Endothelial cell of umbilical vein (primary cell): ENCODE data around the gene C5. TPM values are rescaled to one million over a fixed set of nuclear protein-coding genes. Genes with fewer than 3 reads are reported as not detected.

ENCODE experiments used
- BruUV-seq: library from RNA; stranded (reverse); fragments of 400-500 nt; replicated peaks from 2 replicates; lab custom pipeline; 2021; lab: Mats Ljungman, UMichigan
- CTCF ChIA-PET: fragments of 300-600, 350-600 bp; sonication (Branson Sonifier 250); formaldehyde crosslinking; loops from one replicate; lab custom pipeline; 2021; ENCODE audit warnings: antibody characterized with exemption, inconsistent platforms; lab: Charles Lee
- POLR2A ChIA-PET: fragments of 300-600, 350-600 bp; sonication (Branson Sonifier 250); formaldehyde crosslinking; loops from one replicate; lab custom pipeline; 2021; ENCODE audit warnings: antibody characterized with exemption, inconsistent platforms; lab: Charles Lee
- DNase-seq: peaks from one replicate; pipeline ENCODE4 v3.0.0-alpha.2; 2011; ENCODE audit warnings: low read depth, low spot score
- FAIRE-seq: peaks from 2 replicates; lab custom pipeline; 2011; peaks lifted over from hg19 to GRCh38; lab: Jason Lieb, UNC
- H2AFZ ChIP-seq: 2 replicates; pipeline ENCODE4 v1.6.0; 2012; ENCODE audit warnings: low read depth, low read length, control low read depth, inconsistent platforms
- H3K27ac ChIP-seq: 2 replicates; pipeline ENCODE4 v1.5.1; 2011; ENCODE audit warnings: low read depth, mild to moderate bottlenecking, control low read depth, low read length, moderate library complexity; ENCODE audit not compliant: insufficient read depth
- H3K27me3 ChIP-seq, 2 experiments: 2 replicates each; pipeline versions ENCODE4 v1.6.0 to v1.6.1; 2011; ENCODE audit warnings: low read length in 2 of 2, mixed read lengths in 1 of 2; ENCODE audit not compliant: control insufficient read depth in 2 of 2, insufficient read depth in 2 of 2
- H3K36me3 ChIP-seq, 2 experiments: 2 replicates in 1 of 2; 3 replicates in 1 of 2; pipeline ENCODE4 v1.5.1; 2011; ENCODE audit warnings: low read length in 2 of 2, mild to moderate bottlenecking in 1 of 2, moderate library complexity in 1 of 2; ENCODE audit not compliant: control insufficient read depth in 2 of 2, insufficient read depth in 2 of 2; ENCODE audit errors: extremely low read depth in 1 of 2
- H3K4me1 ChIP-seq: 3 replicates; pipeline ENCODE4 v1.5.1; 2011; ENCODE audit warnings: mild to moderate bottlenecking, low read length; ENCODE audit not compliant: control insufficient read depth, insufficient read depth; ENCODE audit errors: extremely low read depth
- H3K4me2 ChIP-seq: 2 replicates; pipeline ENCODE4 v1.6.1; 2011; ENCODE audit warnings: low read length, control low read depth, mixed read lengths; ENCODE audit not compliant: insufficient read depth
- H3K4me3 ChIP-seq, 3 experiments: fragments of 200-600 bp in 1 of 3; sonication (generic), shearing (Covaris generic) in 1 of 3; replicated peaks in 1 of 3; 2 replicates each; pipeline ENCODE4 v1.5.1; 2011 to 2016; ENCODE audit warnings: control low read depth in 3 of 3, low read length in 3 of 3, mild to moderate bottlenecking in 2 of 3, inconsistent platforms in 1 of 3, low read depth in 1 of 3, moderate library complexity in 1 of 3; ENCODE audit not compliant: insufficient read depth in 1 of 3
- H3K79me2 ChIP-seq: 2 replicates; pipeline ENCODE4 v1.6.0; 2012; ENCODE audit warnings: low read length, inconsistent platforms; ENCODE audit not compliant: control insufficient read depth, insufficient read depth
- H3K9ac ChIP-seq: replicated peaks from 2 replicates; pipeline ENCODE3; 2011; ENCODE audit warnings: low read length, control low read depth; ENCODE audit not compliant: insufficient read depth; ENCODE audit errors: extremely low read depth
- H3K9me1 ChIP-seq: replicated peaks from 3 replicates; pipeline ENCODE4 v1.6.0; 2011; ENCODE audit warnings: mild to moderate bottlenecking, low read length; ENCODE audit not compliant: control insufficient read depth, insufficient read depth; ENCODE audit errors: extremely low read depth
- H3K9me3 ChIP-seq: replicated peaks from 2 replicates; pipeline ENCODE4 v1.5.1; 2012; ENCODE audit warnings: low read length, inconsistent platforms; ENCODE audit not compliant: control insufficient read depth, insufficient read depth
- H4K20me1 ChIP-seq: replicated peaks from 2 replicates; pipeline ENCODE3; 2011; ENCODE audit warnings: mild to moderate bottlenecking, low read length; ENCODE audit not compliant: control insufficient read depth, insufficient read depth; ENCODE audit errors: extremely low read depth
- EZH2 ChIP-seq: IDR thresholded peaks from 2 replicates; pipeline ENCODE4 v1.6.1; 2012; ENCODE audit warnings: borderline replicate concordance, low read depth, mild to moderate bottlenecking, moderate library complexity, low read length, inconsistent platforms; ENCODE audit not compliant: severe bottlenecking
- FOS ChIP-seq: IDR thresholded peaks from 2 replicates; pipeline ENCODE4 v1.6.1; 2011; ENCODE audit warnings: mild to moderate bottlenecking, low read length, moderate library complexity, borderline replicate concordance; ENCODE audit not compliant: insufficient read depth
- GATA2 ChIP-seq: IDR thresholded peaks from 2 replicates; pipeline ENCODE4 v1.7.0; 2011; ENCODE audit warnings: low read depth, mild to moderate bottlenecking, moderate library complexity, mixed read lengths, low read length; ENCODE audit not compliant: insufficient read length, insufficient read depth
- JUN ChIP-seq: IDR thresholded peaks from 2 replicates; pipeline ENCODE4 v1.6.1; 2011; ENCODE audit warnings: borderline replicate concordance, low read depth; ENCODE audit not compliant: insufficient read length, insufficient read depth
- MYC ChIP-seq: IDR thresholded peaks from one replicate; pipeline ENCODE4 v1.6.1; 2011; ENCODE audit warnings: mild to moderate bottlenecking, low read depth, low read length
- POLR2A ChIP-seq: IDR thresholded peaks from 2 replicates; pipeline ENCODE4 v1.6.1; 2012; ENCODE audit warnings: low read depth, mild to moderate bottlenecking, control low read depth, low read length
- POLR2AphosphoS5 ChIP-seq: IDR thresholded peaks from 2 replicates; pipeline ENCODE4 v1.6.1; 2012; ENCODE audit warnings: low read depth, mild to moderate bottlenecking, control low read depth, low read length, moderate library complexity; ENCODE audit not compliant: insufficient read depth
- dilution Hi-C: fragments of 300-500 bp; cut with MboI; formaldehyde crosslinking; loops from one replicate; pipeline ENCODE4 v1.15.0; 2019; ENCODE audit warnings: low sequenced_read_pairs; ENCODE audit not compliant: extremely low pct_ligation_motif_present
- intact Hi-C: fragments of 100-400 bp; cut with micrococcal nuclease; formaldehyde crosslinking; loops from one replicate; pipeline ENCODE4 v1.10.0; 2022
- polyA plus RNA-seq, 4 experiments: library from polyadenylated mRNA; depleted of rRNA in 3 of 4; stranded (reverse) in 3 of 4; unstranded in 1 of 4; fragments of >200 nt; gene quantifications; 2 replicates each; pipeline versions ENCODE4 v1.2.1 to v1.2.3, GENCODE V29; 2011 to 2012; ENCODE audit warnings: missing spikeins in 1 of 4
- total RNA-seq: library from RNA; stranded (reverse); gene quantifications from 2 replicates; pipeline ENCODE4 v1.2.3, GENCODE V29; 2021
- TF ChIP-seq, protein P1 (sequence below): IDR thresholded peaks from 2 replicates; pipeline ENCODE4 v1.6.1; 2011; ENCODE audit not compliant: insufficient read depth, insufficient read length
- TF ChIP-seq, protein P2 (sequence below), 2 donors: IDR thresholded peaks; 1 replicate in 1 of 2; 2 replicates in 1 of 2; pipeline ENCODE4 v1.5.1; 2011; ENCODE audit warnings: low read length in 2 of 2, mild to moderate bottlenecking in 2 of 2, moderate library complexity in 2 of 2, control low read depth in 1 of 2, inconsistent platforms in 1 of 2, low read depth in 1 of 2; ENCODE audit not compliant: insufficient read depth in 1 of 2; ENCODE audit errors: extremely low read depth in 1 of 2

C5 gene
- total and polyA plus RNA-seq, 2 donors (not counting 3 experiments of a cell fraction or from before 2014, with no cell fraction given), result 0.79 to 1.6 TPM

DNA sequence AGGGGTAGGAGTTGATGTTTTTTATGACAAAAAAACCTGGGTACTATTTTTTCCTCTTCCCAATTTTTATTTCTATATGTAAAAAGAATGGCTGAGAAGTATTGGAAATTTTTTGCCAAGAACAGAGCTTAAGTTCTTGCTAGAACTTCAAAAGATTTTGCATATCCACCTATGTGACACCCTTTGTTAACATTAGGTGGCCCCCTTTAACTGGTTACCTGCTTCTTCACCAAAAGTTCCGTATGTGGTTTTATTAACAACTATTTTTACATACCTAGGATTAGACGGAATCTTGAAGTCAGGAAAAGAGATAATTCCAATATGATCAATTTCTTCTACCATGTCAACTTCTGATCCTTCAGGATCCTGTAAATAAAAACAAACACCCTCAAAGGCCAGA is 15.5 kb downstream of the C5 start:
- Histone ChIP-seq H3K36me3 (no peaks in the 10 kb centered on the region), H4K20me1 (no peaks in the 10 kb centered on the region), H3K27ac (no peak overlapping the region), H3K9me1 (no peaks in the 10 kb centered on the region), H3K4me3 (no peak overlapping the region), H3K9ac (no peak overlapping the region), H3K4me1 (no peaks in the 10 kb centered on the region), H2AFZ (no peak overlapping the region), H3K4me2 (no peak overlapping the region), H3K27me3 (no peaks in the 10 kb centered on the region), H3K9me3 (no peaks in the 10 kb centered on the region), H3K79me2 (no peaks in the 10 kb centered on the region)
- intact Hi-C loops (no loop called here), dilution Hi-C loops (no loop called here)
- FAIRE-seq (no peak), DNase-seq (no peak)
- TF ChIP-seq POLR2A (no peak), EZH2 (no peak), JUN (no peak), POLR2AphosphoS5 (no peak), FOS (no peak), GATA2 (no peak), MYC (no peak)
- TF ChIP-seq, protein P1, sequence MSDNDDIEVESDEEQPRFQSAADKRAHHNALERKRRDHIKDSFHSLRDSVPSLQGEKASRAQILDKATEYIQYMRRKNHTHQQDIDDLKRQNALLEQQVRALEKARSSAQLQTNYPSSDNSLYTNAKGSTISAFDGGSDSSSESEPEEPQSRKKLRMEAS, result no peak
- TF ChIP-seq, protein P2, sequence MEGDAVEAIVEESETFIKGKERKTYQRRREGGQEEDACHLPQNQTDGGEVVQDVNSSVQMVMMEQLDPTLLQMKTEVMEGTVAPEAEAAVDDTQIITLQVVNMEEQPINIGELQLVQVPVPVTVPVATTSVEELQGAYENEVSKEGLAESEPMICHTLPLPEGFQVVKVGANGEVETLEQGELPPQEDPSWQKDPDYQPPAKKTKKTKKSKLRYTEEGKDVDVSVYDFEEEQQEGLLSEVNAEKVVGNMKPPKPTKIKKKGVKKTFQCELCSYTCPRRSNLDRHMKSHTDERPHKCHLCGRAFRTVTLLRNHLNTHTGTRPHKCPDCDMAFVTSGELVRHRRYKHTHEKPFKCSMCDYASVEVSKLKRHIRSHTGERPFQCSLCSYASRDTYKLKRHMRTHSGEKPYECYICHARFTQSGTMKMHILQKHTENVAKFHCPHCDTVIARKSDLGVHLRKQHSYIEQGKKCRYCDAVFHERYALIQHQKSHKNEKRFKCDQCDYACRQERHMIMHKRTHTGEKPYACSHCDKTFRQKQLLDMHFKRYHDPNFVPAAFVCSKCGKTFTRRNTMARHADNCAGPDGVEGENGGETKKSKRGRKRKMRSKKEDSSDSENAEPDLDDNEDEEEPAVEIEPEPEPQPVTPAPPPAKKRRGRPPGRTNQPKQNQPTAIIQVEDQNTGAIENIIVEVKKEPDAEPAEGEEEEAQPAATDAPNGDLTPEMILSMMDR (IDR thresholded peaks at IDR 0.05; ENCODE audit: extremely low read depth in 1 of 2, insufficient read depth in 1 of 2, low read depth in 1 of 2, low read length in 2 of 2), result no peak
- no TSS peak for BruUV-seq
- ChIA-PET POLR2A (no interaction called here), CTCF (interaction anchor here (0.8 to 2.9 kb wide), 6 partner anchors 8 to 53 kb away, joined by 3 to 15 read pairs (median 4); partner anchors contain the start of gene C5)
